Right renal pelvis (tissue), 4 donors: ENCODE measurements around the gene FAM221A. TPM values are rescaled to one million over a fixed set of nuclear protein-coding genes. Genes with fewer than 3 reads are reported as not detected.
"Not testable (repeated sequence)": the region's sequence is repeated elsewhere in the genome, so short reads cannot be mapped to it uniquely, and the experiment has no call there.

Experiments used
- DNase-seq, 4 donors: peaks; one replicate each; pipeline ENCODE4 v3.0.0-alpha.2; 2013; ENCODE audit warnings: low read depth in 4 of 4, low spot score in 3 of 4, missing footprints in 1 of 4
- polyA plus RNA-seq, 4 donors: library from polyadenylated mRNA; unstranded; fragments of 120-200 nt; gene quantifications; one replicate each; pipeline ENCODE4 v1.2.1, GENCODE V29; 2013; ENCODE audit not compliant: insufficient read length in 4 of 4

Gene FAM221A
- polyA plus RNA-seq, 4 donors, result 13.2 to 22.7 (median 15.6) TPM

DNA sequence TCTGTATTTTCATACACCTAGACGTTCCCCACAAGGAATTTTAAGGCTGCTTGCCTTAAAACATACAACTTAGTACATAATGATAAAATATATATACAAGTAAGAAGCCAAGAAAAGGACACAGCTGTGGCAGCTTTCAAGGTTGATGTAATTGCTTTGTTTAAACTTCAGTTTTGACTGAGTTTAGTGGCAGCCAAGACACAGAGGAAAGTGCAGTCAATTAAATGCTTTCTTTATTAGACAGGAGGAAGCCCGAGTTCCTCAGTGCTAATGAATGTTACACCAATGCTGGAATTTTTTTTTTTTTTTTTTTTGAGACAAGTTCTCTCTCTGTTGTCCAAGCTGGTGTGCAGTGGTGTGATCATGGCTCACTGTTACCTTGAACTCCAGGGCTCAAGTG, 18.8 kb downstream of the FAM221A start:
- no peak for DNase-seq

- no peak for DNase-seq
These were observed 20.0 kb downstream of the FAM221A start for GRCh38 chr7:23700046-23700445.

DNA sequence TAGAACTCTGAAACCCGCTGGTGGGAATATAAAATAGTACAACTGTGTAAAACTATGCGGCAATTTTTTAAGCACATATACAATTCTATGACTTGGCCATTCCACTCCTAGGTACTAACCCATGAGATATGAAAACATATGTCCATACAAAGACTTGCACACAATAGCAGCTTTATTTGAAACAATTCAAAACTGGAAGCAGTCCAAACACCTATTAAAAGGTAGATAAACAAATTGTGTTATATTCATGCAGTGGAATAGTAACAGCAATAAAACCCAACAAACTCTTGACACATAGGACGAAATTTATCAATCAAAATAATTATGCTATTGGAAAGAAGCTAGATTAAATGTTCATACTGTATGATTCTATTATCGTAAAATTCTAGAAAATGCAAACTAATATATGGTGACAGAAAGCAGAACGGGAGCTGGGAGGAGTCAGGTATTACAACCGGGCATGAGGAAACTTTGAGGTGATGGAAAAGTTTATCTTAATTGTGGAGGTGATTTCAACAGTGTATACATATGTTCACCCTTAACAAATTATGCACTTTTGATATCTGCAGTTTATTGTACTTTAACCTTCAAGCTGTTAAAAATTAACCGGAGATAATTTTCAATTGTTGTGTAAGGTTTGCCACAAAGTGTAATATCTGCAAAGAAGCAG, 29.2 kb downstream of the FAM221A start:
- no peak for DNase-seq

DNA sequence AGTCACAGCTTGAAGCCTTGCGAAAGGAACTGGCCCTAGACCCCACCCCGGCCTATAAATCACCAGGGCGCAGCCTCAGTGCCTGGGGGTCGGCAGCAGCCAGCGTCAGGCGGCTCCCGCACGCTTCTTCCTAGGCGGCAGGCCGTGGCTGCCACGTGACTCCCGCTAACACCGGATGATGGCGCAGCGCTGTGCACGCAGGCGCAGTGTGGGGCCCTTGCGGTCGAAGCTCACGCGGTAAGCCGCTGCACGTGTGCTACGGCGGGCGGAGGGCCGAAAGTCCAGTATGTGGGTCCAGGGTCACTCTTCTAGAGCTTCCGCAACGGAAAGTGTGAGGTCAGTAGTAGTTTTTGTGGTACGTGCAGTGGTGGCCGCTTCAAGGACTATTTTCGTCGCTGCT, 30.0 kb downstream of the FAM221A start, which contains the start of gene STK31:
Gene STK31 (plus strand): TSS at position 220 of the 400 bp plus-strand sequence. CDS start 67 bp downstream, at position 287.
- DNase-seq, result no peak

GRCh38 chr7:23712368-23713284, 32.6 kb downstream of the FAM221A start:
- DNase-seq, result peak; percentile 28 to 44 (median 32)

- DNase-seq, result no peak
These were observed 33.5 kb downstream of the FAM221A start for GRCh38 chr7:23713285-23714149.

DNA sequence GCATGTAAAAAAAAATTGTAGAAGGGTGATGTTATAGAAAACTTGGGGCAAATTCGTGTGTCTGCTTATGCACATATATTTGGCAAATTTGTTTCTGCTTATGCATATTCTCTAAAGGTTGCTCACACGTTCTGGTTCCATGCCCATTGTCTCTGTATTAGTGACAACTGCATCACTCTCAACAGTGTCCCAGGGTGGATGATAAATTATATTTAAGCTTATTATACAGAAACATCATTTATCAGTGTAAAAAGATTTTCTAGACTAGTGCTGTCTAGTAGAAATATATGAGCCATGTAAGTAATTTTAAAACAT, 34.1 kb downstream of the FAM221A start:
- DNase-seq, result no peak

- no peak for DNase-seq
These were observed 34.6 kb downstream of the FAM221A start for GRCh38 chr7:23714579-23714978.

GRCh38 chr7:23715099-23715498, 35.1 kb downstream of the FAM221A start:
- DNase-seq, result no peak

DNA sequence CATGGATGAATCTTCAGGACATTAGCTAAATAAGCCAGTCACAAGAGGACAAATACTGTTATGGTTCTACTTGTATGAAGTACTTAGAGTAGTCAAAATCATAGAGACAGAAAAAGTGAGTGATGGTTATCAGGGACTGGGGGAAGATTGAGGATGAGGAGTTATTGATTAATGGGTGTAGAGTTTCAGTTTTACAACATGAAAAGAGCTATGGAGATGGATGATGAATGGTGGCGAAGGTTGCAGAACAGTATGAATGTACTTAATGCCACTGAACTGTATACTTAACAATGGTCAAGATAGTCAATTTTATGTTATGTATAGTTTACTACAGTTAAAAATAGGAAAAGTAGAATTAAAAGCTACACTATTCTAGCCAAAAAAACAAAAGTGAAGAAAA, 37.8 kb downstream of the FAM221A start:
- DNase-seq, result no peak

- no peak for DNase-seq
These were observed 41.5 kb downstream of the FAM221A start for GRCh38 chr7:23721456-23721855.

DNA sequence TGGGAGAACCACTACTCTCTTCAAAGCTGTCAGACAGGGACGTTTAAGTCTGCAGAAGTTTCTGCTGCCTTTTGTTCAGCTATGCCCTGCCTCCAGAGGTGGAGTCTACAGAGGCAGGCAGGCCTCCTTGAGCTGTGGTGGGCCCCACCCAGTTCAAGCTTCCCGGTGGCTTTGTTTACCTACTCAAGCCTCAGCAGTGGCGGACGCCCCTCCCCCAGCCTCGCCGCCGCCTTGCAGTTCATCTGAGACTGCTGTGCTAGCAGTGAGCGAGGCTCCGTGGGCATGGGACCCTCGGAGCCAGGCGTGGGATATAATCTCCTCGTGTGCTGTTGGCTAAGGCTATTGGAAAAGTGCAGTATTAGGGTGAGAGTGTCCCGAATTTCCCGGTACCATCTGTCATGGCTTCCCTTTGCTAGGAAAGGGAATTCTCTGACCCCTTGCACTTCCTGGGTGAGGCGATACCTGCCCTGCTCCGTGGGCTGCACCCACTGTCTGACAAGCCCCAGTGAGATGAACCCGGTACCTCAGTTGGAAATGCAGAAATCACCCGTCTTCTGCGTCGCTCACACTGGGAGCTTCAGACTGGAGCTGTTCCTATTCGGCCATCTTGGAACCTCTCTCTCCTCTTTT, 42.7 kb downstream of the FAM221A start:
- not testable (repeated sequence) for DNase-seq

- DNase-seq, result not testable (repeated sequence)
These were observed 44.1 kb downstream of the FAM221A start for GRCh38 chr7:23724113-23724512.

DNA sequence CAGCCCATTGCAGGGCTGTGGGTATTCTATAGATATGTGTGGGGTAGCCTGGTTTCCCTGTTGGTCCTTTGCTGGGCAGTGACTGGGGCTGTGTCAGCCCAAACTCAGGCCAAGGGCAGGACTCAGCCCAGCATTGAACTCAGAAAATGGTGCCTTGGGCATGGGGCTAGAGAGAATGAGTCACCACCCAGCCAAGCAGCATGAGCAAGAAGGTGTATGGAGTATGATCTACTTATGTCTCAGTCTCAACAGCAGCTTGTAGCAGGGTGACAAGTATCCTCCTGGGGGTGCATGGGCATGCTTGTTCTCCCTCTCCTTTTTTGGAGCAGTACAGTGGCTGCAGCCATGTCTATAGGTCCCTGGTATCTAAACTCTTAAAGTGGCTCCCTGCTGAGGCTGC, 62.1 kb downstream of the FAM221A start:
- DNase-seq, result no peak

DNA sequence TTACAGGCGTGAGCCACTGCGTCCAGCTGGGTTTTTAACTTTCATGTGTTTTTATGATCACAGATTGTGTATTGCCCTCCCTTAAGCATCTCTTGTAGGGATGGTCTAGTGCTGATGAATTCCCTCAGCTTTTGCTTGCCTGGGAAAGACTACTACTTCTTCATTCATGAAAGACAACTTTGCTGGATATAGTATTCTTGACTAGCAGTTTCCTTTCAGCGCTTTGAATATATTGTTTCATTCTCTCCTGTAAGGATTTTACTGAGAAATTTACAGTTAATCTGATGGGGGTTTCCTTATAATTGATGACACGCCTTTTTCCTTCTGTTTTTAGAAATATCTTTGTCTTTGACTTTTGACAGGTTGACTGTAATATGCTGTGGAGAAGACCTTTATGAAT, 63.2 kb downstream of the FAM221A start:
- DNase-seq, result no peak

GRCh38 chr7:23746629-23747028, 66.6 kb downstream of the FAM221A start:
- DNase-seq, result no peak

DNA sequence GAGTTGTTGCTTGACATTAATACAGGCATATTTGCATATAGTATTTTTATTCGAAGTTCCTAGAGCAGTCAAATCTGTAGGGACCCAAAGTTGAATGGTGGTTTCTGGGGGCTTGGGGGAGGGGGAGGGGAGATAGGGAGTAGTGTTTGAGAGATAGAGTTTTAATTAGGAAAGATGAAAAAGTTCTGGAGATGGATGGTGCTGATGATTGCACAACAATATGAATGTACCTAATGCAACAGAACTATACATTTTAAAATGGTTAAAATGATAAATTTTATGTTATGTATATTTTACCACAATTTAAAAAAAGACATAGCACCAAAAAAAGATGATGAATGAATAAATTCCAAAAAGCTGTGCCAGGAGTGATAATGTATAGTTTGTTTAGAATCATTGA, 71.9 kb downstream of the FAM221A start:
- no peak for DNase-seq
